GM19023 (cell line): Measurements from ENCODE around the gene OFD1.

Source experiments
- ATAC-seq: cut with Tn5 transposase; IDR thresholded peaks from one replicate; pipeline ENCODE4 v1.9.1; 2021; ENCODE audit warnings: mild to moderate bottlenecking, moderate library complexity; ENCODE audit not compliant: unreplicated experiment

The OFD1 gene, protein sequence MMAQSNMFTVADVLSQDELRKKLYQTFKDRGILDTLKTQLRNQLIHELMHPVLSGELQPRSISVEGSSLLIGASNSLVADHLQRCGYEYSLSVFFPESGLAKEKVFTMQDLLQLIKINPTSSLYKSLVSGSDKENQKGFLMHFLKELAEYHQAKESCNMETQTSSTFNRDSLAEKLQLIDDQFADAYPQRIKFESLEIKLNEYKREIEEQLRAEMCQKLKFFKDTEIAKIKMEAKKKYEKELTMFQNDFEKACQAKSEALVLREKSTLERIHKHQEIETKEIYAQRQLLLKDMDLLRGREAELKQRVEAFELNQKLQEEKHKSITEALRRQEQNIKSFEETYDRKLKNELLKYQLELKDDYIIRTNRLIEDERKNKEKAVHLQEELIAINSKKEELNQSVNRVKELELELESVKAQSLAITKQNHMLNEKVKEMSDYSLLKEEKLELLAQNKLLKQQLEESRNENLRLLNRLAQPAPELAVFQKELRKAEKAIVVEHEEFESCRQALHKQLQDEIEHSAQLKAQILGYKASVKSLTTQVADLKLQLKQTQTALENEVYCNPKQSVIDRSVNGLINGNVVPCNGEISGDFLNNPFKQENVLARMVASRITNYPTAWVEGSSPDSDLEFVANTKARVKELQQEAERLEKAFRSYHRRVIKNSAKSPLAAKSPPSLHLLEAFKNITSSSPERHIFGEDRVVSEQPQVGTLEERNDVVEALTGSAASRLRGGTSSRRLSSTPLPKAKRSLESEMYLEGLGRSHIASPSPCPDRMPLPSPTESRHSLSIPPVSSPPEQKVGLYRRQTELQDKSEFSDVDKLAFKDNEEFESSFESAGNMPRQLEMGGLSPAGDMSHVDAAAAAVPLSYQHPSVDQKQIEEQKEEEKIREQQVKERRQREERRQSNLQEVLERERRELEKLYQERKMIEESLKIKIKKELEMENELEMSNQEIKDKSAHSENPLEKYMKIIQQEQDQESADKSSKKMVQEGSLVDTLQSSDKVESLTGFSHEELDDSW

DNA sequence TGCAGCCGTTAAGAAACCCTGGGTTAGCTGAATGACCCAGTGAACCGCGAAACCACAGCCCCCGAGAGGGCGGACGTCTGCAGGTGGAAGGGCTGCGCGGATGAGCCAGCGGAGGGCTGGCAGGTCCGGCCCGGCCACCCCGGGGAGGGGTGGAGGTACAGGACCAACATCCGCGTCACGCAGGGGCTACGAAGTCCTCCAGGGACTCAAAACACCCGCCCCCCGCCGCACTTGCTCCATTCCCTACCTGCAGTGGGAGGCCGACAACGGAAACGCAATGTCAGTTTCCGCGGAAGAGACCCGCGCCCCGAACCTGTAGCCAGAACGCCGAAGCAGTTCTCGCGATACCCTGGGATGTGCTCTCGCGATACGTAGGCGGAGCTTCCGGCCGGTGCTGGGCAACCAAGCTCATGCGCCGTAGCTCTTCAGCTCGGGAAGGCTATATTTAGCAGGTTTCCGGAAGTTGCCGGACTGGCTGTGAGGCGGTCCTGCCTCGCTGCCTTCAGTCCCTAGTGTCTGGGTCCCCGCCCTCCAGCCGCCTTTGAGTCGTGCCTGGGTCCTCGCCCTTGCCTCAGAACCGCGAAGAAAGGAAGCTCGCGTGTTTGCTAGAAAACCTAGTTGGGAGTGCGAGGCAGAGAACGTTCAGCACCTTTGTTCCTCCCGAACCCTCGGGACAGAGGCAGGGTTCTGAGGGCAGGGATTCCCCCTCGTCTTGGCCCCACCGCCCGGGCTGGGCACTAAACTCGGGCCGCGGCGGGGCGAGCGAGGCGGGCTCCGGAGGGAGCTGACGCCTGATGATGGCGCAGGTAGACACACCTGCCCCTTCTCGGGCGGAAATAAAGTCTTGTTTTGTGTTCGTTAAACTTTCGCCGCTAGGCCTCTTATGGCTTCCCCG lies at the start of gene OFD1, which contains the start of gene TRAPPC2:
Gene OFD1 (plus strand): TSS at position 471 of the 895 bp plus-strand sequence. CDS start 324 bp downstream, at position 795.
Gene TRAPPC2 (minus strand): TSS at position 343 of the 895 bp plus-strand sequence. CDS start 14,657 bp downstream, outside the sequence.
- ATAC-seq: peak; percentile 97

DNA sequence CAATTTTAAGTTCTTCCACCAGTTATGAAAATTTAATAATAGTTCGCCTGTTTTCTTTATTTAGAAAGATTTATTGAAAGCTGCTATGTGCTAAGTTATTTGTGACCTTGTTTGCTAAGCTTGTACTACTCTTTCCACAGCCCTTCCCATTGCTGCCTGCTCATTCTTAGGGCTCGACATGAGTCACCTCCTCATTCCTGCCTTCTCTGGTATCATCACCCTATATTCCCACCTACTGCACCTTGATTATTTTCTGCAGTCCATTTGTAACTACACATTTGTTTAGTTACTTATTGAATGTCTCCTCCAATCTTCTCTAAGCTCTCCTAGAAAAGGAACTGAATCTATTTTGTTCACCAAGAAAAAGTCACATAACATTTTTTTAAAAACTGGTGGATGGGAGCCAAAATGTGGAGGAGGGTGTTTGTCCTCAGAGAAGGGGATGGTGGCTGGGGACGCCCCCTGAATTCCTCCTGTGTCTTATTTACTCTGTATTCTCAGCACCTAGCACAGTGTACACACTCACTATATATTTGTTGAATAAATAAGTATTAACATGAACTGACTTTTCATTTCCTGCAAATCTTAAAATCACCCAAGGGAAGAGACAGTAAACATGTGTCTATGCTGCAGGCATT lies 49.3 kb upstream of the OFD1 start:
- ATAC-seq: no peak

DNA sequence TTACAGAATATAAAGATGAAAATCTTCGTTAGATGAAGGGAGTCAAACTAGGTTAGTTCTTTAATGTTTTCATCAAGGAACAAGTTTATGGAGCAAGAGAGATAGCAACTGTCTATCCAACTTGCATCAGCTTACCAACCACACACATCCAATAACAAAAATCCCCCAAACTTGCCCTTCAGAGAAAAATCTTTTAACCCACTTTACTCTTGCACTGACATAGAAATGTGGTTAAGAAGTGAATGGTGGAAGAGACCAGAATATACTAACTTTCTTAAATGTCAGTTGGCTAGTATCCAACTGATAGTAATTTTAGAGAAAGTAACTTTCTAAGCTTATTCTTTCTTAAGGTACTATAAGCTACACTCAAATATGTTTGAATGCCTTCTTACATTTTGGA lies 47.3 kb upstream of the OFD1 start:
- ATAC-seq: no peak

DNA sequence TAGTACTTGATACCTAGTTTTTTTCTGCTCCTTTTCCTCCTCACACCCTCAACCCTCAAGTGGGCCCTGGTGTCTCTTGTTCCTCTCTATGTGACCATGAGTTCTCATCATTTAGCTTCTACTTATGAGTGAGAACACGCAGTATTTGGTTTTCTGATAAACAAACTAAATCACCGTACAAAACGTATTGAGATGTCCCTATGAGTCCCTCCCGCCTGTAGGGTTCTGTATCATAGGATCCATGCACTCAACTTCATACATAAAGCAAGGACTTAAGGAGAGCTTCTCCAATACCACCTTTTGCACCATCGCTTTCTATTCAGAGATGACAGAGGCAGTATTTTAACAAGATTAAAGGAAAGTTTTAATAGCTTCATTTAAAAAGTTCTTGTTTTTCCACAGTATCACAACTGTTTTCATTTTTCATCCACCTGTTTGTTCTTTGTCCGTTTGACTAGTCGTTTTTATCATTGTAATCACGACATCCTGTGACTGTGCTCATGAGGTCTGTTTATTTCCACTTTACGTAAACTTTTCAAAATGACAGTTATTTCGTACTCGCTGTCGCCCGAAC lies 46.1 kb upstream of the OFD1 start:
- ATAC-seq: no peak

DNA sequence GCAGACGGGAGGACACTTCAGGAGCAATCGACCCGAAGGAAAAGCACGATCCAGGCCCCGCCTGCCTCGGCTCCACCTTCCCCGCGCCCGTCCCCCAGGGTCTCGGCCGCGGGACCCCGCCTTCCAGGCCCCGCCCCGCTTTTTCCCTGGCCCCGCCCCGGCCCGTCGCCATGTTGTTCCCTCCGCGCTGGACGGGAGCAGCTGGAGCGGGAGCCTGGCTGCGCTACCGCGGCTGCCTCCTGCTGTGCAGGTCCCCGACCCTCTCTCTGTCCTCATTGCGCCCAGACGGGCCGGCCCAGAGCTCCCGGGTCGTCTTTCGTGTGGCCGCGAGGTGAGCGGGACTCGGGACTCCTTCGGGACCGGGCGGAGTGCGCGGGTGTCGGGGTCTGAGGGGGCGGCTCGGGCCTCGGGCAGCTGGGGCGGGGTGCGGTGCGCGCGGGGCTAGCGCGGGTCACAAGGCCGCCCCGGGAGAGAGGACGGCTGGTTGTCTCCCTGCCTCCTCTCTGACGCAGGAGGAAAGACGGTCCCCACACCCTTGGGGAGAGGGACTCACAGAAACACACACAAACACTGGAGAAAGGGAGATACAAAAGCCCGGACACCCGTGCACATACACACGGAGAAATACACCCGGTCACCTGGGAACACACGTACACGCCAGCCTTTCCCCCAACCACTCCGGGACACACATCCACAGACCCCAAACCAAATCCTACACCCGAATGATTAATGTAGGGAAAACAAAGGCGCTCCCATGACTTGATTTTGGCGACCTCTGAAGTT lies 45.4 kb upstream of the OFD1 start, which contains the start of gene RAB9A:
Gene RAB9A (plus strand): TSS at position 171 of the 783 bp plus-strand sequence. CDS start 19,619 bp downstream, outside the sequence.
- peak; percentile 80 for ATAC-seq

DNA sequence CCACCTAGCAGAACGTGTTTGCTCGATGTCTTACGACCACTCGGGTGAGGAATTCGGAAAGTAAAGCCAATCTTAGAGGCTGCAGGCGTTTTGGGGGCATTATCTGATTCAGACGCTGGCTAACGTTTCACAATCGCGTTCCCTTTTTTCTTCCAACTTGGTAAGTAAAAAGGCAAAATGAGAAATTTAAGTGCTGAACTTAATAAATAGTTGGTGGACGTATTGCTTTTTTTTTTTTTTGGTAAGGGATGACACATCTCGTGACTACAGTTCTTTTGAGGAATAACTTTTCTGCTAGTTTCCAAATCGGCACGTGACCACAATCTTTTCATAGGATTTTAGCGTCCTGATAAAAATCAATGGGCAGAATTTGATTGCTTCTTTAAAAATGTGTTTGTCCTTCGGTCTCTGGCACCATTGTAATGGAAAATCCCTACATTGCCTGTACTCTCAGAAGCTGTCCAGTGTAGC lies 44.8 kb upstream of the OFD1 start:
- ATAC-seq: no peak

DNA sequence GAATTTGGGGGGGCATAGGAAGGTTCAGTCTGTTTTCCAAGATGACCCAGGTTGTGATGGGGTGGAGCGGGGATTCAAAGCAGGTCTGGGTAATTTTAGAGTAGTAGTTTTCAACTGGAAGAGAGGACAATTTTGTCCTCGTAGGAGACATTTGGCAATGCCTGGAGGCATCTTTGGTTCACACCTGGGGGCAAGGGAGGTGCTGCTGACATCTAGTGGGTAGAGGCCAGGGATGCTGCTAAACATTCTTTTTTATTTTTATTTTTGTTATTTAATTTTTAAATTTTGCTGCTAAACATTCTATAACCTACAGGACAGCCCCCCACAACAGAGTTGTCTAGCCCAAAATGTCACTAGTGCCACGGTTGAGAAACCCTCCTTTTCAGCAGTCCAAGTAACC lies 43.7 kb upstream of the OFD1 start:
- no peak for ATAC-seq

DNA sequence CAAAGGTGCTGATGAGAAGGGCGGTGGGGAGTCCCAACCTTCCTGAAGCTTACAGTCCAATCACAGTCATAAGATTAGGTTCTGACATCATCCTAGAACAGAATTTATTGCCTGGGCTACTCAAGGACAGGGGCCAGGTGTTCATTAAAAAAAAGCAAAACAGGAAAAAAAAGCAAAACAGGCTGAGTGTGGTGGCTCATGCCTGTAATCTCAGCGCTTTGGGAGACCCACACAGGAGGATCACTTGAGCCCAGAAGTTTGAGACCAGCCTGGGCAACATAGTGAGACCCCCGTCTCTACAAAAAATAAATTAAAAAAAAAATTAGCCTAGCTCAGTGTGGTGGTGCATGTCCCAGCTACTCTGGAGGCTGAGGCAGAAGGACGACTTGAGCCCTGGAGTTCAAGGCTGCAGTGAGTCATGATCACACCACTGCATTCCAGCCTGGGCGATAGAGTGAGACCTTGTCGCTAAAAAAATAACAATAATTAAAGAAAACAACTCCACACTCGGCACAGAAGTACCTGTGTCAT lies 42.6 kb upstream of the OFD1 start:
- ATAC-seq: no peak

DNA sequence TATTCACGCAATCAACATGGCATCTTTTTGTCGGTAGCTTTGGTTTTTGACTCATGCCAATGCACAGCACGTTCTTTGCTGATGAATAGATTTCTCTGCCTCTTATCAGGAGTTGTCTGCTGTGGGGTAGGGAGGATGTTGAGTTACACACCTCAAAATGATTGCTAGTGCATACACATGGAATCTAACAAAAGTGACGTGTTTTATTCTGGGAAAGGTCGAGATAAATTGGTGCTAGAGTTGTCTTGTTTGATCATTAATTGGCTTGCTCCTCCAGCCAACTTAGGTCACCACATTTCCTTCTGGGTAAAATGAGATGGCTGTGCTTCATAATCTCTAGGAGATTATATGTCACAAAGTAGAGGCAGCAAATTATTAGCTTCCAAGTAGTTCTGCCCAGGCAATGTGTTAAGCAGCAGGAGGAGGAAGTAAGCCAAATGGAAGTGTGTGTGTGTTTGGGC lies 41.7 kb upstream of the OFD1 start:
- ATAC-seq: no peak

DNA sequence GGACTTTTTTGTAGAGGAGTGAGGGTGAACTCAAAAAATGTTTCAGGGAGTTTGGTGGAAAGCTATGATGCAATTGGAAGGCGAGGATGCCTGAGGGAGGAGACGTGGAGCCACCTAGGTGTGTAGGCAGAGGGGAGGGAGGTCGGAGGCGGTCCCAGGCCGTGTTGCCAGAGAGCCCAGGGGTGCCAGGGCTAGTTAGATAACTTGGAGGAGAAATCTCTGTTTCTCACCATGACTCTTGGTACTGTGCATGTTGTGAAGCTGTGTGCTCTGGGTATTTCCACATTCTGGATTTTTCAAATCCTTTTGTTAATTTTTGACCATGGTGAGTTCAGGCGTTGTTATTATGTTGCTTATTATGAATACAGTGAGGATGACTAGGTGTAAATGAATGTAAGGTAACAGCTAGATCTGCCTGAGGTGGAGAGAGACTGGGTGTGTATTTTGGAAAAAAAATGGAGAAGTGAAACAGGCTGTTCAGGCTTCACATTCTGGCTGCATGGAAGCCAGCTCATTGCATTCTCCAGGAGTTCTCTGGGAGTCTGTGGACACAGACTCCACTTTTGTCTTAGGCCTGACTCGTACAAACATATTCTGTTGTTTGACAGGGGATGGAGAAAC lies 41.1 kb upstream of the OFD1 start:
- ATAC-seq: no peak

DNA sequence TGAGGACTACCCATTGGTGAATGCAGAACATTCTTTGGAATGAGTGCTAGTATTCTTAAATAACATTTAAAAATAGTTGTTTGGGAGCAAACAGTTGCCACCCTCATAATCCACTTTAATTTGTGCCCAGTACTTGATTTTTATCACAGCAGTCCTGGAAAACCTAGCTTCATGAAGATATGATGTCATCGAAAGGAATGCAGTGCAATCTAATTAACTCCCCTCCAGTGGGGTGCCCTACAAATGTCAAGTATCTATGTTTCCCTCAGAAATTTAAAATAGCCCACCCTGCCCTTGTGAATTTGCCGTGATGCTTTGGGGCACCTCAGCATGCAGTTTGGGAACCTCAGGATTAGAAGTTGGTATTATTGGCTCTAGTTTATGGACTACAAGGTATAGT lies 40.2 kb upstream of the OFD1 start:
- no peak for ATAC-seq

DNA sequence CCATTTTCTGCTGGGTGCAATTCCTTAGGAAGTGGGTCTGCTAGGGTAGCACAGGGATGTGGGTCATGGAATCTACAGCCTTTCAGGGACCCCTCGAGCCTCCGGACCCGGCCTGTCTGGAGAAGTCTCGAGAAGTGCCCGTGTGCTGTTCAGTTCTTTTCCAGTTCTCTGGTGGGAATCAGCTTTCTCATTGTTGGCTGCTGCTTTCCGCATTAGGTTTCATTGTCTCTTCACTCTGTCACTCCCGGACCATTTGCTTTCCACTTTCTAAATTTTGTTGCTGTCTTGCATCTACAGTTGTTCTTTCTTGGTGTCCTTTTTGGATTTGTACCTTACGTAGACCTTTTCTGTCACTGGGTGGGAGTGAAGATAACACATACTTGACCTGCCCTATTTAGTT lies 39.6 kb upstream of the OFD1 start:
- ATAC-seq: no peak

DNA sequence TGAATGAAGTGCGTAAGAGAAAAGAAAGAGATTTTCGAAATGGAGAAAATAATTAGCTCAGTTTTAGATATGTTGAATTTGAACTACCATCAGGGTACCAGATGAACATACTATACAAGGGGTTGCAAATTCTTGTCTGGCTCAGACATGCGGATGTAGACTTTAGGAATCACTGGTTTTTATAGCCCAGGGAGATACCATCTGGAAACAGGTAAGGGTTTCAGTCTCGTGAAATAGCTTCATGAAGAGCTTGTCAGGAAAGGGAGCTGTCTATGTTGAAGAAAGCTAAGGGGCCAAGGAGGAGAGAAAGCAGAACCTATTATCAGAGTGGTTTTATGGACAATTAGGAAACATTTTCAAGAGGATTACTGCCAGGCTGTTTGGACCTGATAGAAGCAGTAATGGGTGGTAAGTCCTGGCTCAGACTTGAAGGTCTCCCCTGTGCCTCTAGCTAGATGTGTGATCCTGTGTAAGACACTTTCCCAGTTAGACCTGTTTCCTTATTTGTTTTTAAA lies 38.9 kb upstream of the OFD1 start:
- ATAC-seq: no peak

DNA sequence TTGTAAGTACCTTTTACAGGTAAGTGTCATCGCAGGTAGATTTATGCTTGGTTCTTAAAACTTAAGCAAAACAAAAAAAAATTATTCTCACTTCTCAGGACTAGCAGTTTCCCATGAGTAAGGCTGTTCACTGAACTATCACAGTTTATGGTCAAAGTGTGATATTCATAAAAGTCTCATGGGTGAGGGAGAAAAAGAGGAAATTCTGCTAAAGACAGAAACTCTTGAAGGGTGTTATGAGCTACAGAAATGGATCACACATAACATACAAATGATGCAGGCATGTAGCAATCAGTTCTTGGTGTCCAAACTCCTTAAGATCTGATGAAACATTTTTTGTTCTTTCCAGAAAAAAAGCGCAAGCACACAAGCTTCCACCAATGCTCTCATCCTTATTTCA lies 37.1 kb upstream of the OFD1 start:
- ATAC-seq: no peak

DNA sequence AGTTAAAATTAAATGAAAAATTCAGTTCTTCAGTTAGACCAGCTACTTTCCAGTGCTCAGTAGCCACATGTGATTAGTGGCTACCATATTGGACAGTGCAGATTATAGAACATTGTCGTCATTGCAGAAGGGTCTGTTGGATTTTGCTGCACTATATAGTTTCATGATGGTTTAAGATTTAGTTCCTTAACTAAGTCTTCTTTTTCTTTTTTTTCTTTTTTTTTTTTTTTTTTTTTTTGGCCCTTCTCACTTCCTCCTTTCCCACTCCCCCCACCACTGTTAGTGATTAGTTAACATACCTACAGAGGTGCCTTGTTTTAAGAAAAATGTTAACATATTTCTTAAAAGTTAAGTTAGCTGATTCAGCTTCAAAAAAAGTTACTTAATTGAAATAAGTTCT lies 36.6 kb upstream of the OFD1 start:
- no peak for ATAC-seq

DNA sequence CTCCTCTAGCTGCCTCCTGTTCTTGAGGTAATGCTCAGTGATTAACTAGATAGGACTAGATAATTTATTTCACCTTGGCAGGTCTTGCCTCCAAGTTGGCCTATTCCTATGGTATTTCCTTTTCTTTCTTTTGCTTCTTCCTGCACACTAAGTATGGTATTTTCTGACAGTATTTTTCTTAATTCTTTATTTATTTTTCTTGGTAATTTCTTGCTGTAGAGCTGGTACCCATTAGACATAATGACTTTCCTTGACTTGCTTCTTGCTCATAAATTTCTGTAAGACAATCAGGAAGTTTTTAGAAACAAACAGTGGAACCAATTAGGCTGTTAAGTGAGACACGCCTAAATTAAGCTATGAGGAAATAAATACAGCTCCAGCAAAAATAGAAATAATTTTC lies 36.1 kb upstream of the OFD1 start:
- no peak for ATAC-seq

DNA sequence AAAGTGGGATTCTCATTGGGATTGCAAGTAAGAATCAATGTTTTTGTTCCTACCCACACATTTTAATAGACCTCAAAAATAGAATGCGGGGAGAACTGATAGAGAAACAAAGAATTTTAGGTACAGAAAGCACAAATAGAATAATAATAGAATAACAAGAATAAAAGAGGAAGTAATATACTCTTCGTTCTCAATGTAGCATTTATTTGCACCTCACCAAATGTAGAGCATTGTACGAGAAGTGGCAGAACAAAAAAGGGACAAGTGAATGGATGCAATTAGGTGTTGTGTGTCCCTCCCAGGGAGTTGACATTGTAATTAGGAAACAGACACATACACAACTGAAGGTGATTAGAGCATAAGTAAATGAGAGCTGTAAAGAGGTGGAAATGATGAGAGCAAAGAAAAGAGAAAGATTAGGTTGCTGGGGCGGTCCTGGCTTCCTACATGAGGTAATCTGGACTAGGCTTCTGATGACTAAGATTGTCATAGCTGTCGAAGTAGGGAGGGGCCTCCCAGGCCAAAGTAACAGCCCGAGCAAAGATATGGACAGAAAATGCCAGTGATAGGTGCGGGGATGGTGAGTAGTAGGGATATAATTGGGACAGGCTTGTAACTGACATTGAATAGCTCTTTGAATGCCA lies 35.2 kb upstream of the OFD1 start:
- ATAC-seq: peak; percentile 56
